Heart right ventricle (tissue), 16 donors: ENCODE data around the gene TBC1D22A. TPM values are rescaled to one million over a fixed set of nuclear protein-coding genes. Genes with fewer than 3 reads are reported as not detected.

ENCODE experiments used
- ATAC-seq, 8 donors: fragments of 200-7000 bp; cut with Tn5 transposase; one replicate each; pipeline ENCODE4 v1.9.1; 2020; ENCODE audit warnings: mild to moderate bottlenecking in 8 of 8, moderate library complexity in 8 of 8, moderate number of reproducible peaks in 1 of 8
- DNase-seq, 2 donors: peaks; one replicate each; pipeline ENCODE4 v3.0.0-alpha.2; 2020
- H3K27ac ChIP-seq, 10 donors: fragments of 200-600 bp; sonication (generic) in 2 of 10; one replicate each; pipeline versions ENCODE4 v1.5.0 to v1.8.0; 2020 to 2022; ENCODE audit warnings: mild to moderate bottlenecking in 3 of 10
- H3K27me3 ChIP-seq, 7 donors: fragments of 200-600 bp; one replicate each; pipeline ENCODE4 v1.8.0; 2021 to 2022; ENCODE audit warnings: mild to moderate bottlenecking in 2 of 7
- H3K36me3 ChIP-seq, 9 donors: fragments of 200-600 bp; sonication (generic) in 1 of 9; one replicate each; pipeline versions ENCODE4 v1.5.0 to v1.8.0; 2020 to 2022; ENCODE audit warnings: mild to moderate bottlenecking in 2 of 9
- H3K4me1 ChIP-seq, 9 donors: fragments of 200-600 bp; sonication (generic) in 1 of 9; one replicate each; pipeline versions ENCODE4 v1.5.0 to v1.8.0; 2020 to 2022; ENCODE audit warnings: mild to moderate bottlenecking in 4 of 9
- H3K4me3 ChIP-seq, 10 donors: fragments of 200-600 bp; sonication (generic) in 2 of 10; one replicate each; pipeline versions ENCODE4 v1.5.0 to v1.8.0; 2020 to 2022; ENCODE audit warnings: mild to moderate bottlenecking in 7 of 10, moderate library complexity in 2 of 10
- H3K9me3 ChIP-seq, 11 donors: fragments of 200-600 bp in 10 of 11; sonication (generic) in 2 of 11; one replicate each; pipeline versions ENCODE4 v1.5.0 to v1.8.0; 2013 to 2022; ENCODE audit warnings: mild to moderate bottlenecking in 2 of 11, control low read depth in 1 of 11, moderate library complexity in 1 of 11
- CTCF ChIP-seq, 9 donors: fragments of 200-600 bp; sonication (generic) in 2 of 9; IDR thresholded peaks; one replicate each; pipeline versions ENCODE4 v1.5.0 to v1.8.0; 2021 to 2022; ENCODE audit warnings: antibody characterized with exemption in 9 of 9, mild to moderate bottlenecking in 5 of 9, moderate library complexity in 1 of 9
- WGBS, 2 donors: extraction: QIAGEN DNeasy Blood & Tissue Kit; methylation state at CpG; one replicate each; pipeline ENCODE4 v1.1.7; 2013; ENCODE audit warnings: inconsistent platforms in 1 of 2; 5-methylcytosine and 5-hydroxymethylcytosine counted together
- intact Hi-C, 10 donors: fragments of 100-400 bp; cut with DNase I; formaldehyde crosslinking; loops; one replicate each; pipeline versions ENCODE4 v1.11.1 to v1.14.2; 2022
- polyA plus RNA-seq, 2 donors: library from polyadenylated mRNA; stranded (reverse); fragments of 200-250 nt; gene quantifications; one replicate each; pipeline ENCODE4 v1.2.3, GENCODE V29; 2013
- total RNA-seq, 10 donors: library from RNA; stranded (reverse); fragmentation: NEBNext Ultra II Directional in 3 of 10; extraction: Animal tissue kit (Norgen Biotek cat#: 25700) in 3 of 10; gene quantifications; one replicate each; pipeline versions ENCODE4 v1.2.1 to v1.2.4, GENCODE V29; 2021 to 2023
- donor health status: Arrhythmogenic right ventricular cardiomyopathy.
- donor health status: ischemic (EF 13 %, LVEDD 7.1; RV severe dilation, severe dysfunction).
- donor health status: healthy with polysubstance abuse.
- donor health status: DM: no; HTN: yes; CAD: no.
- donor health status: DM: no; HTN: no; CAD: no.
- donor health status: ischemic (EF 25% LVEDD 6.9; RV normal size, moderate dysfunction).
- donor health status: ischemic (EF 25% LVEDD 5.7; RV mildly dilated, moderate dysfunction).
- donor health status: healthy.
- donor health status: DM: yes; HTN: yes; CAD: no.
- donor health status: Ischemic cardiomyopathy.
- donor health status: ischemic (EF 35%, LVEDD 5.7; RV mildly dilated, moderate dysfunction).
- donor health status: nonischemic (EF 11% LVEDD 7.7; RV severe dilation, severe dysfunction).
- donor health status: DM: yes; HTN: yes; CAD: no.
- donor health status: PGD.
- donor health status: ischemic (EF 29% LVEDD 5.4; RV normal size, mild dysfunction).
- donor health status: nonischemic (EF 23%, LVEDD 6.1; RV moderate dilation, normal function).

Gene TBC1D22A
- total and polyA plus RNA-seq, 12 donors, result 7.2 to 27.9 (median 17.9) TPM

- peaks cover 0 to 18% (median 7%) of the 10 kb centered on the region in 9 donors for H3K4me1 ChIP-seq
- H3K9me3 ChIP-seq, result no peaks in the 10 kb centered on the region
- DNase-seq, result no peak
- H3K27ac ChIP-seq, result no peak overlapping the region
- WGBS, 2 donors, result 94% methylated on average over 11 of the region's 11 CpGs
- no peak for TF ChIP-seq CTCF (IDR thresholded peaks at IDR 0.05)
- H3K36me3 ChIP-seq, result peaks cover 0 to 40% (median 0%) of the 10 kb centered on the region in 9 donors
- H3K4me3 ChIP-seq, result no peak overlapping the region
- intact Hi-C loops, result no loop called here
- ATAC-seq, result no peak
- no peaks in the 10 kb centered on the region for H3K27me3 ChIP-seq
These were observed 85.7 kb downstream of the TBC1D22A start for GRCh38 chr22:46848197-46848596.

- no peak for DNase-seq
- no peak for ATAC-seq
- intact Hi-C loops, result no loop called here
- no peaks in the 10 kb centered on the region for H3K27me3 ChIP-seq
- peaks cover 0 to 40% (median 0%) of the 10 kb centered on the region in 9 donors for H3K36me3 ChIP-seq
- H3K27ac ChIP-seq, result no peak overlapping the region
- TF ChIP-seq CTCF (IDR thresholded peaks at IDR 0.05), result no peak
- H3K4me1 ChIP-seq, result peaks cover 0 to 23% (median 7%) of the 10 kb centered on the region in 9 donors
- H3K9me3 ChIP-seq, result no peaks in the 10 kb centered on the region
- WGBS, 2 donors, result 64 to 79% methylated on average over 6 of the region's 6 CpGs
- no peak overlapping the region for H3K4me3 ChIP-seq
These were observed 86.7 kb downstream of the TBC1D22A start for GRCh38 chr22:46849101-46849500.

- peaks cover 0 to 25% (median 7%) of the 10 kb centered on the region in 9 donors for H3K4me1 ChIP-seq
- no peak overlapping the region for H3K27ac ChIP-seq
- intact Hi-C loops, result no loop called here
- DNase-seq (no peak), ATAC-seq (no peak)
- no peaks in the 10 kb centered on the region for H3K27me3 ChIP-seq
- peaks cover 0 to 40% (median 0%) of the 10 kb centered on the region in 9 donors for H3K36me3 ChIP-seq
- no peaks in the 10 kb centered on the region for H3K9me3 ChIP-seq
- H3K4me3 ChIP-seq, result no peak overlapping the region
- no peak for TF ChIP-seq CTCF (IDR thresholded peaks at IDR 0.05)
- WGBS, 2 donors, result 91 to 95% methylated on average over 6 of the region's 6 CpGs
These were observed 87.5 kb downstream of the TBC1D22A start for GRCh38 chr22:46849951-46850350.

- DNase-seq (no peak), ATAC-seq (no peak)
- Histone ChIP-seq H3K27me3 (no peaks in the 10 kb centered on the region), H3K4me1 (peaks cover 0 to 18% (median 0%) of the 10 kb centered on the region in 9 donors), H3K4me3 (no peak overlapping the region), H3K27ac (no peak overlapping the region), H3K36me3 (peaks cover 0 to 39% (median 0%) of the 10 kb centered on the region in 9 donors), H3K9me3 (no peaks in the 10 kb centered on the region)
- no peak for TF ChIP-seq CTCF (IDR thresholded peaks at IDR 0.05)
- intact Hi-C loops, result no loop called here
- 96 to 98% methylated on average over 9 of the region's 9 CpGs for WGBS, 2 donors
These were observed 88.9 kb downstream of the TBC1D22A start for GRCh38 chr22:46851311-46851710.
